Ramos (cell line): ENCODE measurements around the gene LPP.

Source experiments
- in situ Hi-C: fragments of 300-500 bp; cut with MboI; formaldehyde crosslinking; loops from one replicate; pipeline ENCODE4 v1.14.3; 2022; ENCODE audit warnings: low sequenced_read_pairs; ENCODE audit not compliant: unreplicated experiment

The LPP gene

DNA sequence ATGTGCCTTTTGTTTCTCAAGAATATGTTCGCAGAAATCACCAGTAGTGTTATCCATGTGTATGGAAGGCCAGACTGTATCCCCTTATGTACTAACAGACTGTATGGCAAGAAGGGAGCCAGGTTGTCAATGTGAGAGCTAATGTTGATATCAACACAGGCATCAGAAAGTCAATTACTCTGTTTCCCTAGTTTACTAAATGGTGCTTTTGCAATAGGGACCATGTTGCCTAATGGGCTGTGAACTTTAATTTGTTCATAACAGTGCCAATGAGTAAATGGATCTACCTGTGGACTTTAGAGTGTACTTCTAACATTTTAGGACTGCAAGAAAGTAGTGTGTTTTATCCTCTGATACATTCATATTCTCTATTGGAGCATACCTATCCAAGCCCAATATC is 586.1 kb downstream of the LPP start:
- in situ Hi-C loops: loop anchor here (5.0 kb wide), 1 partner anchor 483 kb away; no protein-coding TSS in a partner anchor

DNA sequence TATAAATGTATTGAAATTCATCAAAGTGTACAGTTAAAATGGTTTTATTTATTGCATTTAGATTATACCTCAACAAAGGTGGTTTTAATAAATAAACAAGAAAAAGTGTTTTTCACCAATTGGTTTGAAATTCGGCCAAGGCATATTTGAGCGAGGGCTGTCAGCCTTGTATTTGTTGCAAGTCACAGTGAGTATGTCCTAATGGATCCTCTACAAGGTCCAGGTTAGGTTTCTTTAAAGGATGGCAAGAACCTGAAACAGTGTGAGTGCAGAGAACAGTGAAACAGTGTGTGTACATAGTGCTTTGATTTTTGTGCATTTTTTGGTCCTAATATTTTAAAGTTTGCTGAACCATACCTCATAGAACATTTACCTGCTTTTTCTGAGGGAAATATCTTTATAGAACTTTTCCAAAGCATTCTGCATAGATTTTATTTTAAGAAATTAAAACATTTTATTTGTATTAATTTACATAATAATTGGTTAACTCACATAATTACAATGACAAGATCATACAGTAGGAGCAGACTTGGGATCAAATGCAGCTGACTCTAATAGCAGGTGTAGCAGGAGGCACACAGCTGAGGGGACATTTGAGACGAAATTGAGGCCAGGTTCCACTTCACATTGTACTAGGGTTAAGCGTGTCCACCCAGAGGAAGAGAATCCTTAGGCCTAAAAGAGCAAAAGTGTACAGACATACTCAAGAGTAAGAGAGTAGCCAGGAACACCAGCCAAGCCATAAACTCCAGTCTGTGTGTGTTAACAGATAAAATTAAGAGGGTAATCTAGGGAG is 589.0 kb downstream of the LPP start:
- in situ Hi-C loops: loop anchor here (5.0 kb wide), 1 partner anchor 486 kb away; no protein-coding TSS in a partner anchor

DNA sequence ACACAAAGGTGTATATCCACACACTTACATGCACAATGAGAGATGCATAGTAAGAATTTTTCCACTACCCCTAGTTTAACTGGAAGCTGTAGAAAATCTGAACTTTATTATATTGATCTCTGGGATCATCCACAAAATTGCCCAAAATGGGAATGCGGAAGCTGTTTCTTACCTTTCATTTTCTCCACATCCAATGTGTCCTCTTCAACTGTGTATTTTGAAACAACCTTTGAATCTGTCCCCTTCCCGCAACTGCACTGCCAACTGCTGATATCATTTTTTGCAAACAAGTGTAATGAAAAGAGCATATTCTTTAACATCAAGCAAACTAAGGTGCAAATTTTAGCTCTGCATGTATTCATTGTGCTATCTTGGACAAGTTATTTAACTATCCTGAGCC is 590.2 kb downstream of the LPP start:
- in situ Hi-C loops: loop anchor here (5.0 kb wide), 1 partner anchor 487 kb away; no protein-coding TSS in a partner anchor

DNA sequence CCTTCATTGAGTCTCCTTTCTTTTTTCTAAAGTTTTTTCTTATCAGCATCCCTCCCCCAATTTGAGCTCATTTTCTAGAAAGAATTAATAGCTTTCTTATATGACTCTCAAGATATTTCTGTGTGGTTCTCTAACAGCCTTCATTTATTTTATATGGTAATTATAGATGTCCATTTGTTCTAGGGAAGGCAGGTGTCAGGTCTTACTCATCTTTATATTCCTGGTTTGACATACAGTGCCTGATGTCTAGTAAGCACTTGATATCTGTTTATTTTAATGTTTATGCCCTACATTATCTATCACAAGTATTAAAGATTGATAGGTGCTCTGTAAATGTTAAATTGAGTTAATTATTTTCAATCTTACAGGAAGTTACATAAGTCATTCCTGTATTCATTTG is 591.1 kb downstream of the LPP start:
- in situ Hi-C loops: no loop called here

GRCh38 chr3:188746291-188746783 is 592.4 kb downstream of the LPP start:
- in situ Hi-C loops: no loop called here

GRCh38 chr3:188747489-188747888 is 593.5 kb downstream of the LPP start:
- in situ Hi-C loops: no loop called here

- in situ Hi-C loops: no loop called here
These were observed 595.2 kb downstream of the LPP start for GRCh38 chr3:188749010-188749617.

DNA sequence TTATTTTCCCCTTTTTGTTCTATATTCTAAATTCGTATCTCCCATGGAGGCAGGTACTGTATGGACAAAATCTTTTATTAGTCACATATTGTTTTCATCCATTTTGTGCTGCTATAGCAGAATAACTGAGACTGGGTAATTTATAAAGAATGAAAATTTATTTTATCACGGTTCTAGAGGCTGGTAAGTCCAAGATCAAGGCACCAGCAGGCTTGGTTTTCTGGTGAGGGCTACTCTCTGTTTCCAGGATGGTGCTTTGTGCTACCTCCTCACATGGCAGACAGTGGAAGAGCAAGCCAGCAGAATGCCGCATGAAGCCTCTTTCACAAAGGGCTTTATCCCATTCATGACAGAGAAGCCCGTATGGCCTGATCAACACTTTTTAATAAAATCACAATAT is 595.9 kb downstream of the LPP start:
- in situ Hi-C loops: loop anchor here (5.0 kb wide), 2 partner anchors 668 to 778 kb away; no protein-coding TSS in a partner anchor

GRCh38 chr3:188750617-188751016 is 596.7 kb downstream of the LPP start:
- in situ Hi-C loops: loop anchor here (5.0 kb wide), 2 partner anchors 668 to 778 kb away; no protein-coding TSS in a partner anchor

- in situ Hi-C loops: loop anchor here (5.0 kb wide), 2 partner anchors 671 to 781 kb away; no protein-coding TSS in a partner anchor
These were observed 598.9 kb downstream of the LPP start for GRCh38 chr3:188752850-188753249.

DNA sequence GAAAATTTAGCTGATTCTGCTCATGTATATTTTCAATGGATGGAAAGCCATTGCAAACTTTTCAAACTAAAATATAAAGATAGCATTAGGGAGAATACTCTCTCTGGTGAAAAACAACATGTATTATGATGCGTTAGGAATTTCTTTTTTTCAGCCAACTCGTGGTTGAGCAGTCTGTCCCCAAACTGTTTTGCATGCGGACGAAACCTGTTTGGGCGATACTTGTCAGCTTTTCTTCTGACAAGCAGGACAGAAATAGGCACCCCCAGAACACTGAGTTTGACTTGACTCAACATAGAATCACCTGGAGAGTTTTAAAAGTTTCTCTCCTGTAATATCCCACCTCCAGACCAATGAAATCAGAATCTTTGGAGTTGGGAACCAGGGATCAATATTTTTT is 600.3 kb downstream of the LPP start:
- in situ Hi-C loops: loop anchor here (5.0 kb wide), 2 partner anchors 672 to 782 kb away; no protein-coding TSS in a partner anchor

GRCh38 chr3:188756241-188756640 is 602.3 kb downstream of the LPP start:
- in situ Hi-C loops: loop anchor here (5.0 kb wide), 1 partner anchor 1014 kb away; no protein-coding TSS in a partner anchor

- in situ Hi-C loops: loop anchor here (5.0 kb wide), 1 partner anchor 1017 kb away; no protein-coding TSS in a partner anchor
These were observed 605.5 kb downstream of the LPP start for GRCh38 chr3:188759336-188760005.

DNA sequence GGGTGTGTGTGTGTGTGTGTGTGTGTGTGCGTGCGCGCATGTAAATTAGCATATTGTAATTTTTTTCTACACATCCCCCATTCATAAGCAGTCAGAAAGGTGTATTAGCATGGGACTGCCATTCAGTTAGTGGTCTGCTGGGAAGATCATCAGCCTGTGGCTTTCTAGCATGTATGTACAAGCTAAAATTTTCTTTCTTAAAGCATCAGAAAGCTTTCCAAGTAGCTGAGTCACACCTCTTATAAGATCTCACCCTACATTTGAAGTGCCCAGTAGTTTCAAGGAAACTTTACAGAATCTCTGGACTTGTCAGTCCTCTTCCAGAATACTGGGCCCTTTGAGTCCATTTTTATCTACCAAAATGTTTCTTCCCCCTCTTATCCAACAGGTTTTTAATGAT is 606.5 kb downstream of the LPP start:
- in situ Hi-C loops: no loop called here

DNA sequence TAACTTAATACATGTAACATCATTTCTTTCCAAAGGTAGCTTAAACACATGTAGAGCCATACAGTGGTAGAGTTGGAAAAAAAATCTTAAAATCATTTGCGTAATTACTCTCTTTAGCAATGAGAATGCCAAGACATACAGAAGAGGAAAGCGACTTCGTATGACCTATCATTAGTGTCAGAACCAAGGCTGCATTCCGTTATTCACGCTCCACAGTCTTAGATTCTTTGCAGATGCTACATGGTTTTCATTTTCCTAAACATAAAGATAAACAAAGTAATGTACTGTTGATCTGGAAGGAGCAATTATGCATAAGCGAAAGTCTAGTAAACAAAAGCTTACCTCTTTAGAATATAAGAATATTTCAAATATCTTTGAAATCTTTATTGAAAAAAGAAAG is 607.5 kb downstream of the LPP start:
- in situ Hi-C loops: no loop called here

DNA sequence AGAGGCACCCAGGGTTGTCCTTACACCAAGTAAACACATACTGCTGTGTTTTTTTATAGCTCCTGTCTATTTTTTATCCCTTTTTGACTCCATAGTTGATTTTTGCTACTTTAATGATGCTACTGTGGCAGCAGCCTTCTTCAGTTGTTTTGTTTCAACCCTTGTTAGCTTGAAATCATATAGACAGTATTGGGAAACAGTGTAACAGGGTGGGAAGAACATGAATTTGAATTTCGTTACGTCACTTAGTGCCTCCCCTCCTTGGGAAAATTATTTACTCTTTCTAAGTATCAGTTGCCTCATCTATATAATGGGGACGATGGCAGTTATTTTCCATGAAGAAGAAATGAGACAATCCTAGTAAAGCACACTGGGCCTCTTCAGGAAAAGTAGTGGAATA is 608.0 kb downstream of the LPP start:
- in situ Hi-C loops: no loop called here

DNA sequence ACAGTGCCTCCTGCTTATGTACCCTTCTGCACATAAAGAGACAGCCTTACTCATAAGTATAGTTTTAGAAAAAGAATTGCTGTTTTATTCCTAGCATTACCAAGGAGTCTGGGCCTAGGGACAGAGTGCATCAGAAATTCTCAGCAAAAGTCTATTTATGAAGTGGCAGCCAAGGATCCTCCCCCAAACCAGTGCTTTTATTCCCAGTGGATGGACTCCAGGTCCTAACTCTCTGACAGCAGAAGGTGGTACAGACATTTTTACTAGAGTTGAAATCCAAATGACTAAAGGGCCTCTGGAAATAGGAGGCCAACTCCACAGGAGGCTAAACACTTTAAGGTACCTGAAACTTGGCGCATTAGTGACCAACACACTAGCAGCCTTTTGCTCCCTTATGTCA is 610.7 kb downstream of the LPP start:
- in situ Hi-C loops: no loop called here

DNA sequence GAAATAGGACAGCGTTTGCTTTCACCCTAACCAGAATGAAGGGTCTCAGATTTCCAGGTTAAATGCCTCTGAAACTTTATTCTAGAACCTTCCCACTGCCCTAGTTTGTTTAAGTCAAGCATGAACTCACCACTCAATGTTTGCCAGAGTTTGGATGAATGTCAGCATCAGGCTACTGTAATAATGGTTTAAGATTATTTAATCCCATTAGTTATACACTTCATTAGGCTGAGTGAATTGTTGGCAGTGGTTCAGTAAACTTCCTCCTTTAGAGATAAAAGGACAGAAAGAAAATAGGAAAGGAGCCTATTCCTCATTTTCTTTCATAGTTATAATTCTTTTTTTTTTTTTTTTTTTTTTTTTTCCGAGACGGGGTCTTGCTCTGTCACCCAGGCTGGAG is 615.9 kb downstream of the LPP start:
- in situ Hi-C loops: no loop called here

DNA sequence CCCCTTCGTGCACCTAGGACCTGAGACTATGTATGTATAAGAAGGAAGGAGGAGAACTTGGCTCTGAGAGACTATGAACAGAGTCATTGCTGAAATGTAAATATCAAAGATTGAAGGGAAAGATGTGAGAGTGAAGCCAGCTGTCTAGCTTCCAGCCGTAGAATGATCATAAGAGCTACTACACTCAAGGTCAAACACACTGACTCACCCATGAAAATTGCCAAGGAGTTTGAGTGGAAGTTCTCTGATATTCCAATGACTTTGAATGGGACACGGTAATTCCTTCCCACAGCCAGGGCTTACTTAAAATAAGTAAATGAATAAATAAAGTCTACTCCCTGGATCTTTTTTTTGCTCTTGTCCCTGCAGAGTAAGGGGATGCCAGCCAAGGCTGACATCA is 618.9 kb downstream of the LPP start:
- in situ Hi-C loops: no loop called here

DNA sequence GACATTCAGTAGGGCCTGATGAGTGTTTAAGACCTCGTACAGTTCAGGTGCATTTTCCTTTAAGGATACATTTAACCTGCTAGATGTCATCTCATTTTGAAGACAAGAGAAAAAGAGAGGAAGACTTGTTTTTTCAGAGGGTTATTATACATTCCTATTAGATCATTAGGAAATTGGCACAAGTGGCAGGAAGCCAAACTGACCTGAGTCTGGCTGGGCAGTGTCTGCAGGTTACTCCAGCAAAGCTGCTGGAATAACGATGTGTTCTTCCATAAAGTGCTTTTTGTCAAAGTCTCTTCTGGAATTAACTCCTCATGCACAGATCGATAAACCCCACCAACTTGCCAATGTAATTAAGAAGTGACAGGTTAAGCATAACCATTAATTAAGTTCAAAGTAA is 621.5 kb downstream of the LPP start:
- in situ Hi-C loops: no loop called here

GRCh38 chr3:188776447-188776846 is 622.5 kb downstream of the LPP start:
- in situ Hi-C loops: no loop called here
